Neural progenitor cell (in vitro differentiated cells): ENCODE data around the gene SPTAN1. TPM values are rescaled to one million over a fixed set of nuclear protein-coding genes. Genes with fewer than 3 reads are reported as not detected.

Experiments used
- DNase-seq: peaks from one replicate; pipeline ENCODE4 v3.0.0-alpha.2; 2016; ENCODE audit warnings: low spot score
- H2AFZ ChIP-seq: fragments of 200-600 bp; sonication (generic); replicated peaks from 2 replicates; pipeline ENCODE4 v1.6.1; 2016; ENCODE audit warnings: antibody characterized with exemption
- H3F3A ChIP-seq: fragments of 200-600 bp; sonication (generic); 2 replicates; pipeline ENCODE4 v1.6.1; 2016; ENCODE audit warnings: antibody characterized with exemption, low read depth
- H3K27ac ChIP-seq: fragments of 200-600 bp; sonication (generic); 2 replicates; pipeline ENCODE4 v1.5.1; 2016; ENCODE audit warnings: mild to moderate bottlenecking
- H3K27me3 ChIP-seq: fragments of 200-600 bp; sonication (generic); 2 replicates; pipeline ENCODE4 v1.6.1; 2016; ENCODE audit warnings: mild to moderate bottlenecking, moderate library complexity
- H3K36me3 ChIP-seq: fragments of 200-600 bp; sonication (generic); 2 replicates; pipeline ENCODE4 v1.5.1; 2016
- H3K4me1 ChIP-seq: fragments of 200-600 bp; sonication (generic); 2 replicates; pipeline ENCODE4 v1.6.1; 2016; ENCODE audit warnings: mixed run types
- H3K4me2 ChIP-seq: fragments of 200-600 bp; sonication (generic); 2 replicates; pipeline ENCODE4 v1.6.1; 2016
- H3K4me3 ChIP-seq: fragments of 200-600 bp; sonication (generic); 2 replicates; pipeline ENCODE4 v1.5.1; 2016
- H3K79me2 ChIP-seq: fragments of 200-600 bp; sonication (generic); 2 replicates; pipeline ENCODE4 v1.6.1; 2016; ENCODE audit warnings: low read depth
- H3K9ac ChIP-seq: fragments of 200-600 bp; sonication (generic); 2 replicates; pipeline ENCODE4 v1.6.1; 2016
- H3K9me3 ChIP-seq: fragments of 200-600 bp; sonication (generic); 2 replicates; pipeline ENCODE4 v1.5.1; 2016; ENCODE audit warnings: low read depth
- H4K20me1 ChIP-seq: fragments of 200-600 bp; sonication (generic); 2 replicates; pipeline ENCODE4 v1.6.1; 2016; ENCODE audit warnings: low read depth
- H3K27ac Mint-ChIP-seq: 3 replicates; pipeline ENCODE4 v1.8.0; 2021; ENCODE audit warnings: mixed read lengths
- H3K27me3 Mint-ChIP-seq: 2 replicates; pipeline ENCODE4 v1.8.0; 2022; ENCODE audit warnings: low read depth, mild to moderate bottlenecking, inconsistent platforms, moderate library complexity, mixed read lengths; ENCODE audit not compliant: insufficient read depth
- H3K36me3 Mint-ChIP-seq: 3 replicates; pipeline ENCODE4 v1.8.0; 2021; ENCODE audit warnings: mixed read lengths
- H3K4me1 Mint-ChIP-seq: 3 replicates; pipeline ENCODE4 v1.8.0; 2021; ENCODE audit warnings: mixed read lengths
- H3K4me3 Mint-ChIP-seq: 3 replicates; pipeline ENCODE4 v1.8.0; 2021; ENCODE audit warnings: mild to moderate bottlenecking, moderate library complexity, mixed read lengths
- H3K9me3 Mint-ChIP-seq: 3 replicates; pipeline ENCODE4 v1.8.0; 2020; ENCODE audit warnings: mixed read lengths
- EZH2 ChIP-seq: fragments of 200-600 bp; sonication (generic); IDR thresholded peaks from 2 replicates; pipeline ENCODE4 v1.6.1; 2017; ENCODE audit warnings: antibody characterized with exemption, mild to moderate bottlenecking, moderate library complexity
- EZH2phosphoT487 ChIP-seq: fragments of 200-600 bp; sonication (generic); IDR thresholded peaks from 2 replicates; pipeline ENCODE4 v1.6.1; 2017; ENCODE audit warnings: antibody characterized with exemption
- total RNA-seq: library from RNA; depleted of rRNA; stranded (reverse); fragments of >200 nt; gene quantifications from 2 replicates; pipeline ENCODE4 v1.2.3, GENCODE V29; 2015; ENCODE audit warnings: low replicate concordance
- TF ChIP-seq, protein P1 (sequence below): fragments of 200-600 bp; sonication (generic); IDR thresholded peaks from 2 replicates; pipeline ENCODE4 v1.5.1; 2017; ENCODE audit warnings: antibody characterized with exemption, mild to moderate bottlenecking

Gene SPTAN1
- total RNA-seq, 1 donor from 2014 or later: 112 TPM

DNA sequence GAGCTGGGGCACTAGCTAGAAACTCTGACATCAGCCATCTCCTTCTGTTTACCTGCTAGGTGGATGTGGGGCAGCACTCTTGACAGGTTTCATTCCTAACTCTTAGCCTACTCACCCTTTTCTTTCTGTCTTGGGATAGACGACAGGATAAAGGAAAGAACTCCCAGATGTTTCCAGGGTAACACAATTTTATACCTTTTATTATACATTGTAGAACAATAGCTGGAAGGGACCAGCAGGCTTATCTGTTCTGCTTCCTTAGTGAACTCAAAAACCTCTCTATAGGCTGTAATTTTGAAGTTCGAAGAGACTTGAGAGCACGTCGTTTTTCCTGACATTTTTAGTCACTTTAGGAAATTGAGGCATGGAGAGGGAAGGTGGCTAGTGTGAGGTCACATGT, 13.2 kb downstream of the SPTAN1 start:
- no peak overlapping the region for H3K27ac Mint-ChIP-seq
- Histone ChIP-seq H3F3A (no peaks in the 10 kb centered on the region), H3K27ac (no peak overlapping the region), H3K4me2 (no peak overlapping the region), H3K9me3 (no peaks in the 10 kb centered on the region), H3K36me3 (peaks cover 3% of the 10 kb centered on the region), H2AFZ (no peak overlapping the region), H3K79me2 (peaks cover 42% of the 10 kb centered on the region), H3K9ac (no peak overlapping the region), H3K4me1 (no peaks in the 10 kb centered on the region), H3K27me3 (no peaks in the 10 kb centered on the region), H4K20me1 (peaks cover 16% of the 10 kb centered on the region), H3K4me3 (no peak overlapping the region)
- peaks cover 3% of the 10 kb centered on the region for H3K4me1 Mint-ChIP-seq
- TF ChIP-seq EZH2phosphoT487: no peak
- TF ChIP-seq, protein P1, sequence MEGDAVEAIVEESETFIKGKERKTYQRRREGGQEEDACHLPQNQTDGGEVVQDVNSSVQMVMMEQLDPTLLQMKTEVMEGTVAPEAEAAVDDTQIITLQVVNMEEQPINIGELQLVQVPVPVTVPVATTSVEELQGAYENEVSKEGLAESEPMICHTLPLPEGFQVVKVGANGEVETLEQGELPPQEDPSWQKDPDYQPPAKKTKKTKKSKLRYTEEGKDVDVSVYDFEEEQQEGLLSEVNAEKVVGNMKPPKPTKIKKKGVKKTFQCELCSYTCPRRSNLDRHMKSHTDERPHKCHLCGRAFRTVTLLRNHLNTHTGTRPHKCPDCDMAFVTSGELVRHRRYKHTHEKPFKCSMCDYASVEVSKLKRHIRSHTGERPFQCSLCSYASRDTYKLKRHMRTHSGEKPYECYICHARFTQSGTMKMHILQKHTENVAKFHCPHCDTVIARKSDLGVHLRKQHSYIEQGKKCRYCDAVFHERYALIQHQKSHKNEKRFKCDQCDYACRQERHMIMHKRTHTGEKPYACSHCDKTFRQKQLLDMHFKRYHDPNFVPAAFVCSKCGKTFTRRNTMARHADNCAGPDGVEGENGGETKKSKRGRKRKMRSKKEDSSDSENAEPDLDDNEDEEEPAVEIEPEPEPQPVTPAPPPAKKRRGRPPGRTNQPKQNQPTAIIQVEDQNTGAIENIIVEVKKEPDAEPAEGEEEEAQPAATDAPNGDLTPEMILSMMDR: no peak
- no peak for TF ChIP-seq EZH2
- no peaks in the 10 kb centered on the region for H3K27me3 Mint-ChIP-seq
- H3K36me3 Mint-ChIP-seq: peaks cover 35% of the 10 kb centered on the region
- no peak for DNase-seq
- no peak overlapping the region for H3K4me3 Mint-ChIP-seq
- H3K9me3 Mint-ChIP-seq: no peaks in the 10 kb centered on the region

DNA sequence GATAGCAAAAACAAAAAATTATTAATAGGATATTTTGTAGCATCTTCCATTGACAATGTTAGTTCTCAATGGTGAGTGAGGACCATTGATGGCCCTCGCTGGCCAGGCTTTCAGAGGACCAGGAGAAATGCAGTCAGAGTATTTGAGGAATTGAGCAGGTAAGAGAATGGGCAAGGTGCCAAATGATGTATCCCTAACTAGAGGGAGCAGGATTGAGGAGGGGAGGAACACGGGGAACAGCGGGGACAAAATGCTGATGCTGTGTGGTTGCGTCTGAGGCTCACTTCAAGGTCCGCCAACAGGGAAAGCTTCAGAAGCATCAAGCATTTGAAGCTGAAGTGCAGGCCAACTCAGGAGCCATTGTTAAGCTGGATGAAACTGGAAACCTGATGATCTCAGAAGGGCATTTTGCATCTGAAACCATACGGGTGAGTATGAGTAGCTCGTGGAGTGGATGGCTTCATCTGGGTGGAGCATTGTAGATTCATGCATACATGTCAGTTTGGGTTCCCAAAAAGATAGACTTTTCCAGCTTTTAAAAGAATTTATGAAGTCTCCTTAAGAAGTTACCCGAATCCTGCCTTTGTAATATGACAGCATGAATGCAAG, 16.2 kb downstream of the SPTAN1 start:
- no peak for TF ChIP-seq EZH2
- no peak for TF ChIP-seq EZH2phosphoT487
- TF ChIP-seq, protein P1: no peak

GRCh38 chr9:128575469-128575868, 23.1 kb downstream of the SPTAN1 start:
- Mint-ChIP-seq H3K36me3 (peaks cover 40% of the 10 kb centered on the region), H3K4me1 (no peaks in the 10 kb centered on the region), H3K27me3 (no peaks in the 10 kb centered on the region), H3K27ac (no peak overlapping the region), H3K9me3 (no peaks in the 10 kb centered on the region), H3K4me3 (no peak overlapping the region)
- Histone ChIP-seq H2AFZ (no peak overlapping the region), H3K9me3 (no peaks in the 10 kb centered on the region), H3F3A (peaks cover 6% of the 10 kb centered on the region), H3K27me3 (no peaks in the 10 kb centered on the region), H3K36me3 (peaks cover 12% of the 10 kb centered on the region), H3K79me2 (no peaks in the 10 kb centered on the region), H4K20me1 (no peaks in the 10 kb centered on the region), H3K27ac (no peak overlapping the region), H3K9ac (no peak overlapping the region), H3K4me1 (no peaks in the 10 kb centered on the region), H3K4me2 (no peak overlapping the region), H3K4me3 (no peak overlapping the region)
- no peak for DNase-seq
- TF ChIP-seq EZH2: no peak
- TF ChIP-seq, protein P1: no peak
- no peak for TF ChIP-seq EZH2phosphoT487

More for the DNA sequence above, 16.2 kb downstream of the SPTAN1 start:
- no peaks in the 10 kb centered on the region for H3F3A ChIP-seq
- H3K4me2 ChIP-seq: no peak overlapping the region
- H3K36me3 Mint-ChIP-seq: peaks cover 31% of the 10 kb centered on the region
- no peak overlapping the region for H3K4me3 Mint-ChIP-seq
- no peak overlapping the region for H3K27ac ChIP-seq
- no peak overlapping the region for H3K9ac ChIP-seq
- no peaks in the 10 kb centered on the region for H3K4me1 ChIP-seq
- peaks cover 3% of the 10 kb centered on the region for H3K36me3 ChIP-seq
- H3K27me3 Mint-ChIP-seq: no peaks in the 10 kb centered on the region
- H4K20me1 ChIP-seq: peaks cover 8% of the 10 kb centered on the region
- peaks cover 3% of the 10 kb centered on the region for H3K4me1 Mint-ChIP-seq
- H3K4me3 ChIP-seq: no peak overlapping the region
- H3K9me3 Mint-ChIP-seq: no peaks in the 10 kb centered on the region
- H3K27ac Mint-ChIP-seq: peak overlapping the region; percentile 84
- no peak overlapping the region for H2AFZ ChIP-seq
- peaks cover 19% of the 10 kb centered on the region for H3K79me2 ChIP-seq
- DNase-seq: no peak
- no peaks in the 10 kb centered on the region for H3K27me3 ChIP-seq
- no peaks in the 10 kb centered on the region for H3K9me3 ChIP-seq
